IgD-negative memory B cell (primary cell): Measurements from ENCODE around the gene TENT5C. TPM values are rescaled to one million over a fixed set of nuclear protein-coding genes. Genes with fewer than 3 reads are reported as not detected.

Experiments used
- H3K27ac Mint-ChIP-seq, 3 donors: one replicate each; pipeline ENCODE4 v1.8.0; 2020 to 2022; ENCODE audit warnings: mild to moderate bottlenecking in 3 of 3, mixed read lengths in 3 of 3, moderate library complexity in 1 of 3
- H3K27me3 Mint-ChIP-seq: one replicate; pipeline ENCODE4 v1.8.0; 2021; ENCODE audit warnings: mixed read lengths
- H3K36me3 Mint-ChIP-seq: one replicate; pipeline ENCODE4 v1.8.0; 2020; ENCODE audit warnings: mild to moderate bottlenecking, mixed read lengths
- H3K4me1 Mint-ChIP-seq, 3 donors: one replicate each; pipeline ENCODE4 v1.8.0; 2020 to 2022; ENCODE audit warnings: mixed read lengths in 3 of 3, mild to moderate bottlenecking in 1 of 3
- H3K4me3 Mint-ChIP-seq, 4 donors: one replicate each; pipeline ENCODE4 v1.8.0; 2020 to 2022; ENCODE audit warnings: mild to moderate bottlenecking in 4 of 4, mixed read lengths in 4 of 4, moderate library complexity in 3 of 4
- H3K9me3 Mint-ChIP-seq, 3 donors: one replicate each; pipeline ENCODE4 v1.8.0; 2020 to 2021; ENCODE audit warnings: mixed read lengths in 3 of 3, mild to moderate bottlenecking in 1 of 3
- polyA plus RNA-seq: library from polyadenylated mRNA; unstranded; fragments of 300-500 nt; fragmentation: Illumina TruSeq; gene quantifications from one replicate; pipeline ENCODE4 v1.2.3, GENCODE V29; 2021

TENT5C gene
- polyA plus RNA-seq, 1 donor from 2014 or later: 33.4 TPM

GRCh38 chr1:117592155-117592554 lies 13.7 kb upstream of the TENT5C start:
- Mint-ChIP-seq H3K27ac (no peak overlapping the region), H3K4me1 (peaks cover 19 to 24% (median 21%) of the 10 kb centered on the region in 3 donors), H3K4me3 (no peak overlapping the region), H3K9me3 (no peaks in the 10 kb centered on the region), H3K27me3 (no peaks in the 10 kb centered on the region), H3K36me3 (no peaks in the 10 kb centered on the region)

GRCh38 chr1:117594261-117594990 lies 11.4 kb upstream of the TENT5C start:
- no peaks in the 10 kb centered on the region for H3K9me3 Mint-ChIP-seq
- no peaks in the 10 kb centered on the region for H3K27me3 Mint-ChIP-seq
- peak overlapping the region in 1 of 3 donors; percentile 59 for H3K27ac Mint-ChIP-seq
- no peaks in the 10 kb centered on the region for H3K36me3 Mint-ChIP-seq
- H3K4me1 Mint-ChIP-seq: peaks cover 19 to 24% (median 21%) of the 10 kb centered on the region in 3 donors
- no peak overlapping the region for H3K4me3 Mint-ChIP-seq

GRCh38 chr1:117596023-117596720 lies 9.7 kb upstream of the TENT5C start:
- Mint-ChIP-seq H3K4me3 (peak overlapping the region in 3 of 4 donors; percentile 4 to 63 (median 44)), H3K4me1 (peaks cover 19 to 24% (median 21%) of the 10 kb centered on the region in 3 donors), H3K27me3 (no peaks in the 10 kb centered on the region), H3K27ac (peak overlapping the region; percentile 34 to 83 (median 76)), H3K36me3 (no peaks in the 10 kb centered on the region), H3K9me3 (no peaks in the 10 kb centered on the region)

GRCh38 chr1:117598489-117598888 lies 7.4 kb upstream of the TENT5C start:
- Mint-ChIP-seq H3K27me3 (no peaks in the 10 kb centered on the region), H3K4me3 (no peak overlapping the region), H3K36me3 (no peaks in the 10 kb centered on the region), H3K27ac (peak overlapping the region in 1 of 3 donors; percentile 39), H3K9me3 (no peaks in the 10 kb centered on the region), H3K4me1 (peaks cover 19 to 24% (median 21%) of the 10 kb centered on the region in 3 donors)

GRCh38 chr1:117599286-117600221 lies 6.3 kb upstream of the TENT5C start:
- H3K27ac Mint-ChIP-seq: no peak overlapping the region
- H3K36me3 Mint-ChIP-seq: no peaks in the 10 kb centered on the region
- no peaks in the 10 kb centered on the region for H3K27me3 Mint-ChIP-seq
- H3K9me3 Mint-ChIP-seq: no peaks in the 10 kb centered on the region
- peaks cover 17 to 19% (median 18%) of the 10 kb centered on the region in 3 donors for H3K4me1 Mint-ChIP-seq
- H3K4me3 Mint-ChIP-seq: no peak overlapping the region

GRCh38 chr1:117600325-117600943 lies 5.4 kb upstream of the TENT5C start:
- peak overlapping the region in 1 of 3 donors; percentile 84 for H3K27ac Mint-ChIP-seq
- no peaks in the 10 kb centered on the region for H3K27me3 Mint-ChIP-seq
- H3K4me1 Mint-ChIP-seq: peaks cover 13 to 22% (median 21%) of the 10 kb centered on the region in 3 donors
- H3K9me3 Mint-ChIP-seq: no peaks in the 10 kb centered on the region
- no peaks in the 10 kb centered on the region for H3K36me3 Mint-ChIP-seq
- H3K4me3 Mint-ChIP-seq: no peak overlapping the region

DNA sequence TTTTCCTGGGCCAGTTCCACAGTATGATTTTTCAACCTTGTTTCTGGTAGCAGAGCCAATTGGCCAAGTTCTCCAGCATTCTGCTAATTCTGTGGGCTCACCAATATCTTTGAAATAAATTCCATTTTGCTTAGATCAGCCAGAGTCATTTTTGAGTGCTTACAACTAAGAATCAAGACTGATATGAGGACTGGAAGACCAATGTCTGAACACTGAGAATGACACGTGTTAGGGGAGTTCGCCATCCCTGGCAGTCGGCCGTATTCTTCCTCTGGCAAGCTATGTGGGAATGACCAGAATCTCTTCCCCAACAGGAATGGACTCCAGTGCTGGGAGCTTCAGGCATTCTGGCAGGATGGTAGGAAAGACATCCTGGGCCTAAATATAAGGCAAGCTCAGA lies 4.9 kb upstream of the TENT5C start:
- Mint-ChIP-seq H3K27ac (peak overlapping the region in 1 of 3 donors; percentile 84), H3K4me3 (no peak overlapping the region), H3K27me3 (no peaks in the 10 kb centered on the region), H3K9me3 (no peaks in the 10 kb centered on the region), H3K4me1 (peaks cover 9 to 19% (median 18%) of the 10 kb centered on the region in 3 donors), H3K36me3 (no peaks in the 10 kb centered on the region)

DNA sequence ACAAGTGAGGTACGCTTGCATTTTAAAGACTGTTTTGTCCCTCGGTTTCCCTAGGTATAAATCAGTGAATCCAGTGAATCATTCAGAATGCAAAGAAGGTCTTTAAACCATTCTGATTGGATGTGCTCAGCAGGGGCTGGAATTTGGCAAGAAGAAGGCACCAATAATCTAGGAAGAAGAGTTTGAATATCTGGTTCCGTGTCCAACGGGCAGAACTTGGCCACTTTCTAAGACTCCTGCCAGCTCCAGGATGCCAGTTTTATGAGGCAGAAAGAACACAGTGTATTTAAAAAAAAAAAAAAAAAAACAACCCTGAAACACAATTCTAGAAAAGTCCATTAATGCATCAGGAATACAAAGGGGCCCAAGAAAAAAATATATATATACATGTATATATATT lies 3.0 kb upstream of the TENT5C start:
- H3K4me3 Mint-ChIP-seq: no peak overlapping the region
- H3K27ac Mint-ChIP-seq: no peak overlapping the region
- H3K27me3 Mint-ChIP-seq: no peaks in the 10 kb centered on the region
- H3K4me1 Mint-ChIP-seq: peaks cover 6 to 15% (median 14%) of the 10 kb centered on the region in 3 donors
- H3K36me3 Mint-ChIP-seq: no peaks in the 10 kb centered on the region
- H3K9me3 Mint-ChIP-seq: no peaks in the 10 kb centered on the region

GRCh38 chr1:117605164-117605773 lies 579 bp upstream of the TENT5C start:
- Mint-ChIP-seq H3K4me3 (peak overlapping the region; percentile 93 to 99 (median 96)), H3K27ac (peak overlapping the region; percentile 92 to 99 (median 99)), H3K9me3 (peaks cover 0 to 2% (median 0%) of the 10 kb centered on the region in 3 donors), H3K36me3 (peaks cover 4% of the 10 kb centered on the region), H3K27me3 (no peaks in the 10 kb centered on the region), H3K4me1 (peaks cover 24 to 35% (median 30%) of the 10 kb centered on the region in 3 donors)

DNA sequence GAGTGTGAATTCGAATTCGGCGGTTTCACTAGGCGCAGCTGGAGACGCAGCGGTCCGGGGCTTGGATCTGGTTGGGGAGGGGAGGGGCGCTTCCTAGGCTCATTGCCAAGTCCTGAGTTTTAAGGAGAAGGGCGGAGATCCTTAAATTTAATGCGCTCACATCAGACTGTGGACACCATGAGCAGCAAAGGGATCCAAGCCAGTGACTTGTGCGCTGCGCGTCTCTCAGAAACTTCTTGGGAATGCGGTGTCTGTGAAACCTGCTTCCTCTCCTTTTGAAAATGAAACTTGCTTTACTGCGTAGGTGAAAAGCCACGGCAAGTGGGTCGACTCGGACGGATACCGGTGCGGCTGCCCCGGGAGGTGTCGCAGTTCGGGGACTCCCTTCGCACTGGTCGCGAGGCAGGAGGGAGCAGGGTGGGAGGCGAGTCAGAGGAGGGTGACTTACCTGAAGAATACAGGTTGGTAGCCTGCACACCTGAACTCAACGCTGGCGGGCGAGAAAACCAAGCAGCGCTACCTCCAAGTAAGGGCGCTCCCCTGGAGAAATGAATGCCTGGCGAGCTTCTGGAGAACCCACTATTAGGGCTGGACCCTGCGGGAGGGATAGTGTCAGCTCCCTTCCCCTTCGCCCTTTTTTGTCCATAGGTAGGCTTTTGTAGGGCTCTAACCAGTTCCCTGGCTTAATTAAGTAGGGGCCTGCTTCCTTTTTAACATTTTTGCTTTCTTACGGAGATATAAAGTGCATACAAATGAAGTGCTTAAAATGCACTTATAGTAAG lies 992 bp downstream of the TENT5C start:
- Mint-ChIP-seq H3K36me3 (peaks cover 10% of the 10 kb centered on the region), H3K27ac (peak overlapping the region; percentile 92 to 99 (median 97)), H3K4me1 (peaks cover 24 to 46% (median 39%) of the 10 kb centered on the region in 3 donors), H3K9me3 (peaks cover 0 to 2% (median 0%) of the 10 kb centered on the region in 3 donors), H3K27me3 (no peaks in the 10 kb centered on the region), H3K4me3 (peak overlapping the region; percentile 93 to 99 (median 96))

- Mint-ChIP-seq H3K27ac (peak overlapping the region; percentile 92 to 99 (median 97)), H3K9me3 (peaks cover 0 to 2% (median 0%) of the 10 kb centered on the region in 3 donors), H3K4me3 (peak overlapping the region; percentile 93 to 99 (median 96)), H3K27me3 (no peaks in the 10 kb centered on the region), H3K4me1 (peaks cover 26 to 52% (median 43%) of the 10 kb centered on the region in 3 donors), H3K36me3 (peaks cover 10% of the 10 kb centered on the region)
Observed at GRCh38 chr1:117607471-117607870, 1.6 kb downstream of the TENT5C start.

DNA sequence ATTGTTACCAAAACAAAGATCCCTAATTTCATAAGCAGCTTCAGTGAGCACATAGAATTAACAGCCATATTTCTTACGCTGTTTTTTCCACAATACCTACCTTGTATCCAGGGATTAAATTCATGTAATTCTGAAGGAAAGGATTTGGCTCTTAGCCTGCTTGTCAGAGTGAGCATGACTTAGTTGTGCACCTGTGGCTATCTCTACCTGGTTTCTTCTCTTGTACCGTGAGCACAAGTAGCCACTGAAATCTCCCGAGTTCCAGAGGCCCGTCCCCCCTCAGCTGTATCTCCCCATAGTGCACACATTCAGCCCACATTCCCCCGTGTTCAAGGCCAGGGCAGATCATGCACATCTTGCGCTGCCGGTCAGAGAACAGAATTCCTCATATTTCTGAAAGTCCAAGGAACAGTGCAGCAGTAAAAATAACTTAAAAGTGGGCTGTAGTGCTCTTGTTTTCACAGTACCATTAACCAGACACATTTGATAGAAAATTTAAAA lies 2.3 kb downstream of the TENT5C start:
- Mint-ChIP-seq H3K4me1 (peaks cover 31 to 59% (median 49%) of the 10 kb centered on the region in 3 donors), H3K27ac (peak overlapping the region in 2 of 3 donors; percentile 92 to 99), H3K4me3 (peak overlapping the region; percentile 86 to 99 (median 94)), H3K9me3 (peaks cover 0 to 2% (median 0%) of the 10 kb centered on the region in 3 donors), H3K36me3 (peaks cover 10% of the 10 kb centered on the region), H3K27me3 (no peaks in the 10 kb centered on the region)

GRCh38 chr1:117608758-117609157 lies 2.9 kb downstream of the TENT5C start:
- H3K4me1 Mint-ChIP-seq: peaks cover 37 to 65% (median 55%) of the 10 kb centered on the region in 3 donors
- H3K27me3 Mint-ChIP-seq: no peaks in the 10 kb centered on the region
- H3K9me3 Mint-ChIP-seq: peaks cover 0 to 2% (median 0%) of the 10 kb centered on the region in 3 donors
- peak overlapping the region in 2 of 3 donors; percentile 55 to 92 for H3K27ac Mint-ChIP-seq
- H3K4me3 Mint-ChIP-seq: peak overlapping the region; percentile 86 to 99 (median 94)
- peaks cover 13% of the 10 kb centered on the region for H3K36me3 Mint-ChIP-seq
